ENCODE results near the gene PDE6C.

DNA sequence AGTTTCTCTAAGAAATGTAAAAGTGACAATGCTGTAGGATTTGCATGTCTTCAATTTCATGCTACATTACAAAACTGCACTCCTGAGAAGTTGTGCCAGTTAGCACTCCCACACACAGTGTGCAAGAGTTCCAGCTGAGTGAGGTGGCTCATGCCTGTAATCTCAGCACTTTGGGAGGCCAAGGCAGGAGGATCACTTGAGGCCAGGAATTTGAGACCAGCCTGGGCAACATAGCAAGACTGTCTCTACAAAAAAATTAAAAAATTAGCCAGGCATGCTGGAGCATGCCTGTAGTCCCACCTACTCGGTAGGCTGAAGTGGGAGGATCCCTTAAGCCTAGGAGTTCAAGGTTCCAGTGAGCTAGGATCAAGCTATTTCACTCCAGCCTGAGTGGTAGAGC lies 45.4 kb downstream of the PDE6C start:
- TF ChIP-seq, protein P1, sequence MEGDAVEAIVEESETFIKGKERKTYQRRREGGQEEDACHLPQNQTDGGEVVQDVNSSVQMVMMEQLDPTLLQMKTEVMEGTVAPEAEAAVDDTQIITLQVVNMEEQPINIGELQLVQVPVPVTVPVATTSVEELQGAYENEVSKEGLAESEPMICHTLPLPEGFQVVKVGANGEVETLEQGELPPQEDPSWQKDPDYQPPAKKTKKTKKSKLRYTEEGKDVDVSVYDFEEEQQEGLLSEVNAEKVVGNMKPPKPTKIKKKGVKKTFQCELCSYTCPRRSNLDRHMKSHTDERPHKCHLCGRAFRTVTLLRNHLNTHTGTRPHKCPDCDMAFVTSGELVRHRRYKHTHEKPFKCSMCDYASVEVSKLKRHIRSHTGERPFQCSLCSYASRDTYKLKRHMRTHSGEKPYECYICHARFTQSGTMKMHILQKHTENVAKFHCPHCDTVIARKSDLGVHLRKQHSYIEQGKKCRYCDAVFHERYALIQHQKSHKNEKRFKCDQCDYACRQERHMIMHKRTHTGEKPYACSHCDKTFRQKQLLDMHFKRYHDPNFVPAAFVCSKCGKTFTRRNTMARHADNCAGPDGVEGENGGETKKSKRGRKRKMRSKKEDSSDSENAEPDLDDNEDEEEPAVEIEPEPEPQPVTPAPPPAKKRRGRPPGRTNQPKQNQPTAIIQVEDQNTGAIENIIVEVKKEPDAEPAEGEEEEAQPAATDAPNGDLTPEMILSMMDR (IDR thresholded peaks at IDR 0.05) = no peak
- no peak for TF ChIP-seq POLR2A (IDR thresholded peaks at IDR 0.05)
